PC-3 (cell line): ENCODE results near the gene AK8.

Source experiments
- EZH2 ChIP-seq: fragments of 300-600 bp; sonication (generic); IDR thresholded peaks from one replicate; pipeline ENCODE4 v1.6.1; 2017; ENCODE audit warnings: antibody characterized with exemption, mild to moderate bottlenecking, low read length; ENCODE audit not compliant: unreplicated experiment
- TF ChIP-seq, protein P1 (sequence below): fragments of 300-600 bp; sonication (generic); conservative IDR thresholded peaks from 2 replicates; pipeline ENCODE4 v1.5.1; 2017; ENCODE audit warnings: antibody characterized with exemption, low read depth, mild to moderate bottlenecking, low read length

DNA sequence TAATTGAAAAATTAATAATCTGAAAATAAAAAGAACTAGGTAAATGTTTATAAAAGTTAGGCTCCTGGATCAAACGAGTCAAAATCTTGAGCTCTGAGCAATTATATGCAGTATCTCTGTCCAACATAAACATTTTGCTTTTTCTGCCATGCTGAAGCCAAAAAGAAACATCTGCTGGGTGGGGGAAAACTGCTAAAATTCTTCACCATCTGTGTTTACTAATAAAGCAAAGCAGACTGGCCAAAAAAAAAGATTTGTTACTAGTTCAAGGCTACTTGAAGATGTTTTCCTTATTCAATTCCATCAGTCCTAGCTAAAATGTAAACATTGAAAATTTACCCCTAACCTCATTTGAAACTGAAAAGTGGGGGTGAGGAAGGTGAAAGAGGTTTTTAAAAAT is 178.1 kb downstream of the AK8 start:
- TF ChIP-seq, protein P1, sequence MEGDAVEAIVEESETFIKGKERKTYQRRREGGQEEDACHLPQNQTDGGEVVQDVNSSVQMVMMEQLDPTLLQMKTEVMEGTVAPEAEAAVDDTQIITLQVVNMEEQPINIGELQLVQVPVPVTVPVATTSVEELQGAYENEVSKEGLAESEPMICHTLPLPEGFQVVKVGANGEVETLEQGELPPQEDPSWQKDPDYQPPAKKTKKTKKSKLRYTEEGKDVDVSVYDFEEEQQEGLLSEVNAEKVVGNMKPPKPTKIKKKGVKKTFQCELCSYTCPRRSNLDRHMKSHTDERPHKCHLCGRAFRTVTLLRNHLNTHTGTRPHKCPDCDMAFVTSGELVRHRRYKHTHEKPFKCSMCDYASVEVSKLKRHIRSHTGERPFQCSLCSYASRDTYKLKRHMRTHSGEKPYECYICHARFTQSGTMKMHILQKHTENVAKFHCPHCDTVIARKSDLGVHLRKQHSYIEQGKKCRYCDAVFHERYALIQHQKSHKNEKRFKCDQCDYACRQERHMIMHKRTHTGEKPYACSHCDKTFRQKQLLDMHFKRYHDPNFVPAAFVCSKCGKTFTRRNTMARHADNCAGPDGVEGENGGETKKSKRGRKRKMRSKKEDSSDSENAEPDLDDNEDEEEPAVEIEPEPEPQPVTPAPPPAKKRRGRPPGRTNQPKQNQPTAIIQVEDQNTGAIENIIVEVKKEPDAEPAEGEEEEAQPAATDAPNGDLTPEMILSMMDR: no peak
- no peak for TF ChIP-seq EZH2
